Stimulated activated CD4-positive, alpha-beta T cell treated with anti-CD3 and anti-CD28 coated beads, Interleukin-4, amount 100 ng/mL, for 48 hours (primary cell): ENCODE measurements around the gene CELSR3.

Experiments
- DNase-seq, 2 donors: peaks; one replicate each; pipeline ENCODE4 v3.0.0-alpha.2; 2020; ENCODE audit warnings: low read depth in 2 of 2

CELSR3 gene

GRCh38 chr3:48685603-48686511 lies 23.2 kb upstream of the CELSR3 start, which contains the start of gene NCKIPSD:
Gene NCKIPSD (minus strand): TSS chr3:48685915. CDS start chr3:48685807, 108 bp downstream.
- DNase-seq, result peak; percentile 90 to 94

GRCh38 chr3:48685293-48685602 lies 22.6 kb upstream of the CELSR3 start:
- DNase-seq, result no peak

- no peak for DNase-seq
Measured at GRCh38 chr3:48684480-48685143, 21.9 kb upstream of the CELSR3 start.

GRCh38 chr3:48684054-48684349 lies 21.3 kb upstream of the CELSR3 start:
- no peak for DNase-seq

- DNase-seq, result no peak
Measured at GRCh38 chr3:48682786-48683185, 20.1 kb upstream of the CELSR3 start.

- no peak for DNase-seq
Measured at GRCh38 chr3:48681974-48682610, 19.4 kb upstream of the CELSR3 start.

GRCh38 chr3:48681541-48681880 lies 18.8 kb upstream of the CELSR3 start:
- no peak for DNase-seq

GRCh38 chr3:48680811-48681540 lies 18.3 kb upstream of the CELSR3 start:
- no peak for DNase-seq

GRCh38 chr3:48679411-48680391 lies 17.0 kb upstream of the CELSR3 start:
- no peak for DNase-seq

GRCh38 chr3:48678566-48679380 lies 16.1 kb upstream of the CELSR3 start:
- no peak for DNase-seq

GRCh38 chr3:48678056-48678455 lies 15.4 kb upstream of the CELSR3 start:
- DNase-seq, result no peak

- DNase-seq, result no peak
Measured at GRCh38 chr3:48674505-48674904, 11.8 kb upstream of the CELSR3 start.

GRCh38 chr3:48672522-48672921 lies 9.8 kb upstream of the CELSR3 start:
- no peak for DNase-seq

- DNase-seq, result no peak
Measured at GRCh38 chr3:48664929-48665328, 2.2 kb upstream of the CELSR3 start.

GRCh38 chr3:48664313-48664644 lies 1.6 kb upstream of the CELSR3 start:
- DNase-seq, result no peak

GRCh38 chr3:48663489-48664312 lies 1.0 kb upstream of the CELSR3 start:
- peak; percentile 90 to 91 for DNase-seq

- no peak for DNase-seq
Measured at GRCh38 chr3:48662145-48662752, 437 bp downstream of the CELSR3 start.

- peak; percentile 47 to 73 for DNase-seq
Measured at GRCh38 chr3:48661501-48662144, 1.1 kb downstream of the CELSR3 start.
